ENCODE data around the gene TTLL5.
"Not testable (repeated sequence)": the region's sequence is repeated elsewhere in the genome, so short reads cannot be mapped to it uniquely, and the experiment has no call there.

The TTLL5 gene

GRCh38 chr14:75920421-75920820 lies 259.4 kb downstream of the TTLL5 start:
- not testable (repeated sequence) for DNase-seq

GRCh38 chr14:75925141-75925840 lies 264.2 kb downstream of the TTLL5 start:
- not testable (repeated sequence) for DNase-seq

GRCh38 chr14:75926431-75927115 lies 265.5 kb downstream of the TTLL5 start:
- DNase-seq: no peak

GRCh38 chr14:75927564-75928087 lies 266.6 kb downstream of the TTLL5 start:
- DNase-seq: no peak

GRCh38 chr14:75928690-75929181 lies 267.7 kb downstream of the TTLL5 start:
- no peak for DNase-seq

GRCh38 chr14:75933712-75934296 lies 272.8 kb downstream of the TTLL5 start:
- no peak for DNase-seq

- no peak for DNase-seq
Observed at GRCh38 chr14:75934998-75935628, 274.1 kb downstream of the TTLL5 start.

GRCh38 chr14:75939200-75939599 lies 278.2 kb downstream of the TTLL5 start:
- DNase-seq: no peak

- DNase-seq: no peak
Observed at GRCh38 chr14:75941030-75941429, 280.0 kb downstream of the TTLL5 start.

- DNase-seq: no peak
Observed at GRCh38 chr14:75944607-75945241, 283.7 kb downstream of the TTLL5 start.

- DNase-seq: no peak
Observed at GRCh38 chr14:75946785-75947184, 285.7 kb downstream of the TTLL5 start.

- DNase-seq: no peak
Observed at GRCh38 chr14:75952489-75952888, 291.4 kb downstream of the TTLL5 start.

- DNase-seq: no peak
Observed at GRCh38 chr14:75959031-75959430, 298.0 kb downstream of the TTLL5 start.

GRCh38 chr14:75960231-75960630 lies 299.2 kb downstream of the TTLL5 start:
- no peak for DNase-seq

GRCh38 chr14:75961662-75962061 lies 300.6 kb downstream of the TTLL5 start:
- DNase-seq: no peak

- no peak for DNase-seq
Observed at GRCh38 chr14:75967866-75968265, 306.8 kb downstream of the TTLL5 start.

GRCh38 chr14:75968456-75968855 lies 307.4 kb downstream of the TTLL5 start:
- no peak for DNase-seq

GRCh38 chr14:75969126-75969525 lies 308.1 kb downstream of the TTLL5 start:
- no peak for DNase-seq

GRCh38 chr14:75969891-75970290 lies 308.8 kb downstream of the TTLL5 start:
- DNase-seq: no peak

GRCh38 chr14:75970989-75971388 lies 309.9 kb downstream of the TTLL5 start:
- no peak for DNase-seq

GRCh38 chr14:75971509-75971908 lies 310.5 kb downstream of the TTLL5 start:
- no peak for DNase-seq

- no peak for DNase-seq
Observed at GRCh38 chr14:75972801-75973421, 311.9 kb downstream of the TTLL5 start.
